CD4-positive, alpha-beta T cell treated with Interleukin-4 for 1 hour (primary cell): ENCODE results near the gene ARGLU1.

ENCODE experiments used
- DNase-seq, 2 donors: peaks; one replicate each; pipeline ENCODE4 v3.0.0-alpha.2; 2020 to 2022

The ARGLU1 gene

DNA sequence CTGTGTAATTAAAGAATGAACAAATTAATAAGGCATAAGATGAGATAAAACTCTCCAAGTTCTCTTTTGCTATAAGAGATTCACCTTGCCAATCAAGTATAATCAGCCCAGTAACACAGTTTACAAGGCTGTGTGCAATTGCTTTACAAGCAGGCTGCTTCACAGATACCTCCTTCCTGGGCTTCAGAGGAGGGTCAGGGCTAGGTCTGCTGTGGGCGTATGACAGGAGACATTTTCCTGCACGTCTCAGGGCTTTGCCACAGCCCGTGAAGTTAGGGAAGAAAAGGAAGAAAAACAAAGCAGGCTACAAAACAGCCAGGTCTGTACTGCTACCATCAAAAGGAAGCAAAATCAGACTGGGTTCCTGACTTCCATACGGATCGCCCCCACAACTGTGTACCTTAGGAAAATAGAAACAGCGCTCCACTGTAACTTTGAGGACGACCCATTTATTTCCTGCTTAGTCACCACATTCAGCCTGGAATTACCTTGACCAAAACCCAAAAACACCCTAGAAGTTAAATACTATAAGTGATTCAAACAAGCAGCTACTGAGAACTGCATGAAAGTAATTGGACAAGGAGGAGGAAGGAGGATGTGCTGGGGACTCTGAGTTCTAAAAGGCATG lies 44.9 kb downstream of the ARGLU1 start:
- no peak for DNase-seq

DNA sequence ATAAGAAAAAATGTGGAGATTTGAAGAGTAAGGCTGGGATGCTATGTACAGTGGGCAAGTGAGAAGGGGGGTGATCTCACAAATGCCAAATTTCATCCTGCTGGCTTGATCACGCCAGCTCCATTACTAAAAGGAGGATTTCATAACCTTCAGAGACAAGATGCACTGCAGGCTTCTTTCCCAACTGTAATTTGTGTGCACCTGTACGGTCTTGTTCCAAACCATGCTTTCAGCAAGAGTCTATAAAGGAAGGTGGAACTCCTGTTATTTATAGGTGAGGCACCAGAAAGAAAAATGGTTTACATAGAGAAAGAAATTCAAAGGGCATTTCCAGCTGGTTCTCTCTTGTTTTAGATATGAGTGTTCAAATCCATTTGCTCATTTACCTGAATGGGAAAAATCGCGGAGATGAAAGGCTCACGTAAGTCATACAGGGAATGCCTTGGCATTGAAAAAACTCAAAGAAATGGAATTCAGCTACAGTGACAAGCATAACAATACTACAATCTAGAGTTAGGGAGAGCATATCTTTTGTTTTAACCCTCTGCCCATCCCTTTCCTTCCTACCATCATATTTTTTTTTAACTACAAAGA lies 45.7 kb downstream of the ARGLU1 start:
- no peak for DNase-seq

DNA sequence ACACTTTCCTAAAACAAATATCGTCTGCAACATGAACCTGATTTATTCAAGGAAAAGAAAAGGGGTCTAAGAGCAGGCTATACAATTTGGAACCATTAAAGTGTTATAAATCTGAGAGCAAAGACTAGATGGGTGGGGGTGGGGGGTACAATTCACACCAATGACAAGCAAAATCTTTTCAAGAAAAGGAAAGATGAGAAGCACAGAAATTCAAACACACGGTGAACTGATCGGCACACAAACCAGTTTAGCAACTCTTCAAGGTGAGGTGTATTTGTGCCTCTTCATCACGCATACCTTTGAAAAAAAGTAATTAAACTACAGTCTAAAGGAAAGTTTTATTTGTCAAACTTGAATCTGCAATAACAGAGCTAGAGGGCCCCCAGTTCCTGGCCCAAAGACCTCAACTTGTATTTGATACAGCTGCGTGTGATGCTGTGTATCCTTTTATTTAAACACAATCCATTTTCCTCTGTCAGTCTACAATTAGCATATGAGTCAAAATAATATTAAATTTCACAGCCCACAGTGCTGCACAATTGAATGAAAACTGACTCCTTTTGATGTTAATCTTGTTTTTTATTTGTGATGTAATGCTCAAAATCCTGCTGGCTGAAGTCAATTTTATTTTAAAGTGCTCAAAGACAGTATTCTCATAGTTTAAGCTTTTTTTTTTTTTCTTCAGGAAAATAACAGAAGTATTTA lies 46.7 kb downstream of the ARGLU1 start:
- DNase-seq = no peak

DNA sequence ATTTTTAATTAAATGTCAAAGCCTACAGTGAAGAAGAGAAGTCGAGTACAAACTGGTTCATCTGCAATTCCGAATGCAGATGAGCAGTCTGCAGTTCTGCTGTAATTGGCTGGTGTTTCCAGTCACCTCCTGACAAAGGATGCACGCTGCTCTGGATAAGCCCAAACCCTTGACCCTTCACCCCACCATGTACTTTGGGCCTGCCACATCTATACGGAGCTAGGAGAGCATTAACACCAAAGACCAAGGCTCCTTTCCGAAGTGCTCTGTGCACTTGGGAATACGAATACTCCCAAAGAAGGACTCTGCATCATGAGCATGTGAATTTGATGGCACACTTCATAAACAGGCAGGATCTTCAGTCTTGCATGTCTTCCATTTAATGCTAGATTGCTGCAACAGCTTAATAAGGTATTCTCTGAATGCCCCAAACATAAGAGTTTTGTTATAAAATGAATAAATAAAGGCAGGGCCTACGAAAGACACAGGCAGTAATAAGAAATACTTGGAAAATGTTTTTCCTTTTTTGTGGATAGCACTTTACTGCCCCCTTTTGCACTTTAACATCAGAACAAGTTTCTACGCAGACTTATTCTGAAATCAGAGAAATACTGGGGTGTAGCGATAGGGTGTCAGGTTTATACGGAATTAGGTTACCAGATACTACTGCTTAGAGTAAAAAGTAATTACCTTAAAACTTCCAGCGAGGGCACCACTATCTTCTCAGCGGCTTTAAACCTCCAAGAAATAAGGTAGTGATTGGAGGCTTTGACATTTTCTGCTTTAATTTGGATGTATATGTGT lies 47.5 kb downstream of the ARGLU1 start:
- DNase-seq = no peak

DNA sequence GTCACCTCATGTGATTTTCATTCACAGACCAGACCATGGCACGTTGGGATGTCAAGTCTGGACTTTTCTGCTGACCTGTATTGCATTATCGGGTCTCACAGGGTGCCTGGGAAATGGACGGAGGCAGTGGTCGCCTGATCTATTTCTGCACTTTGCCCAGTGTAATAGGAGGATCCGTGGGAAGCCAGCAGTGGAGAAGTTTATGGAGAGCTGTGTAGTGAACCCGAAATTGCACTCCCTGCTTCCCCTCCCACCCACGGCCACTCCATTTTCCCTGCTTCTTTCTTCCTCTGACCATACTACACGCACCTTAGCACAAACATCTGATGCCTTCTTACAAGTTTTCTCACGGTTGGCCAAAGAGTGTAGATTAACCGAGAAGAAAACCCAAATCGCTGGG lies 49.4 kb downstream of the ARGLU1 start:
- no peak for DNase-seq

DNA sequence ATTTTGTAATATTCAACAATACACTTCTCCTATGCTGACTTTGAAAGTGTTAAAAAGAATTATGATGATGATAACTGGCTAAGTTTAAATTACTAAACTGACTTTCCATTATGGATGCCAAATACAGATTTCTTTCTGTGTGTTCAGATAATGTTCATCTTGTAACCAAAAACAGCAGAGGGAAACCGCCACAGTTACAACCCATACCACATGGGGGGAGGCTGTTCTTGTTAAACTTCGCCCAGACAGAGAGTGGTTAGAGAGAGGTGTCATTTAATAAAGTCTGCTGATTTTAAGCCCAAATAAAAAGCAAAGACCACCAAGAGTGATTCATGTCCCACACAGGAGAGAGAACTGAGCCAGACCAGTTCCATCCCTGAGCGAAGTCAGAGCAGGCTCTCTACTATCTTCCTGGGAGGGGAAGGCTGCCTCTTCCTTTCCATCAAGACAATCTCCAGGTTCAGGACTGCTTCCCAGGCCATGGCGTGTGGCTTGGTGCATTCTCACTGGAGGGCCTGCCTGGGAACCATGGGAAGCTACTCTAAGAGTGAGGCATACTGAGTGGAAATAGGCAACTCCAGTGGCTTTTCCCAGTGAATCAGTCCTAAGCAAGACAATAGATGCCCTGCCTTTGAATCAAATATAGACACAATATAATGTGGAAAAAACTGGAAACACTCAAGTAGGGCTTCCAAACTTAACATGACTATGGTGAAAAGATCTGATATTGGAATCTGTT lies 50.7 kb downstream of the ARGLU1 start:
- no peak for DNase-seq

DNA sequence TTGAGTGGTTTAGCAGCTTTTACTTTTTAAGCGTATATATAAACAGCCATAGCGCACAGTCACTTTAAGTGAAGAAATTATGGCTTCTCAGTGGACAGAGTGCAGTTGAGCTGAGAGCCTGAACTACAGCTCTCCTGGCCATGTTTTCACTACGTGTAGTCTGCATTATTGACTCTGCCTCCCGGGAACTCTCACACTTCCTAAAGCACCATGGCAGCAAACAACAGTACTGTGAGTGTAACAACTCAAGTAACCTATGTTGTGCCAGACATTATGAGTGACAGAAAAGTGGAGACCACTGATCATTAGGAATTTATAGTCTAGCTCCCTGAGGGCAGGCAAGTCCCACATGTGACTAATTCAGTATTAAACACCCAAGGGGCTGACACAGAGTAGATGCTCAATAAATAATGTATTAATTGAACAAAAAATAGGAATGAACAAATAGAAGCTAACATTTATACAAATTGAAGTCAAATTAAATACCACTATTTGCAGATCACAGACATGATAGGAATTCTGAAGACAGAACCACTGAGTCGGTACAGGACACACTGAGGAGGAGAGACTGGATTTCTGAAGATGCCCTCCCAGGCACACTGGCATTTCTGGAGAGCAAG lies 52.2 kb downstream of the ARGLU1 start:
- no peak for DNase-seq

DNA sequence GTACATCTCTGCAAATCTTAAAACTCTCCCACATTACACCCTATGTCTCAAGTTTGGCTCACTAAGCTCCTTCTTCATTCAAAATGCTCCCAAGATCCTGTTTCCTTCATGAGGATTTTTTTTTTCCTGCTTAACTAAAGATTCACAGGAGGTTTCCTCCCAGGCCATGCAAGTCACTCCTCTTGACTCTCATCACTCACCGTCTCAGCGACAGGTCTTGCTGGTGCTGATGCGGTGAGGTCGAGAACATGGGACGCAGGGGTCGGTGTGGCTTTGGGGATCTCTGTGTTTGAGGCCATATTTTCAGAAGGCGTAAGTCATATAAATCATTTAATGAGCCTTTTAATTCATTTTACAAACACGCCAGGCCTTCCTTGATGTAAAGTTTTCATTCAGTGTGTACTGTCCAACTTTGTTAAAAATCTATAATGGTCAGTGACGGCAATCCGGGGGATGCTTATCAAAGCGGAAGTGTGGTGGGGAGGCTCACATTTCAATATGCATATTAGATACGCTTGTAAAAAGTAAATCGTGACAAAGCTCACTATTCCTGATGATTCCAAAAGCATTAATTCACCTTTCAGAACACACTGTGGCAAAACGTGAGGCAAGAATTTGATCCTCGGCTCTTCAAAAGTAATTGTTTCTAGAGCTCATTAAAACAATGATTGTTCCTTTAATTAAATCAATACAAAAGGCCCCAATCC lies 52.9 kb downstream of the ARGLU1 start:
- no peak for DNase-seq

DNA sequence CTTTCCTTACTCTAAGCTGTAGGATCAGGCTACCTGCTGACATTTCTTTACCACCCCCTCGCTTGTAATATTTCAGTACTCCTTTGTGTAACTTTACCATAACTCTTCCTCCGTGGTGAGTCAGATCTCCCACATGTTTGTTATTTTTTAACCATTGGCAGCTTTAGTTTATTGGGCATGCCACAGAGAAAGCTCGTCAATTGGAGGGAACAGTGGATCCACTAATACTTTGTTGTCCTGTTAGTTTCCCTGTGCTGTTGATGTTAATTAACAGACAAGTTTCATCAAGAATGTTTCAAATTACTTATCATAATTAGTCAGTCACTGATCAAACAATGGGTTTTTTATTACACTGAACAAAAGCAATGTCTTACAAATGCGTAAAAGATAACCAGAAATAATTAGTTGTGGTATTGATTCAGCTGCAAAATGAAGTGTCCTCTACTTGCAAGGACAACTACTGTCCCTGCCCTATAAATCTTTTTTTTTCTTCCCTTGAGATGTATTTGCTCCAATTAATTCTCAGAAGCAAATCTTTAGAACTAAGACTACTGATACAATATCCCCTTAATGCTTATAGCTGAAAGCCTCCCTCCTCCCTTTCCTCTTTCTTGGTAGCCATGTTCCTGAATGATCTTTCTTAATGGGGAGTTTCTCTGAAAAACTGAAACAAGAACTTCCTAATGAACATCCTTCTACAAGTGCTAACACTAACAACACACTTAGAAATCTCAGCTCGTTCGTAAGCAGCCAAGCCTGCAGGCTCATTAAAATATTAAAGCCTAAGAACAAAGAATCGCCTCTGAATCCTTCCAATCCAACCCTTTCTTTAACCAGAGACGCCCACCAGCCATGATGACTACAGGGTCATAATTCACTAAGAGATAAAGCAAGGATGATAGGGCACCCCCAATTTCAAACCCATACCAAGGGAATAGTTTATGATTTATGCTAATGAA lies 54.6 kb downstream of the ARGLU1 start:
- DNase-seq = no peak

DNA sequence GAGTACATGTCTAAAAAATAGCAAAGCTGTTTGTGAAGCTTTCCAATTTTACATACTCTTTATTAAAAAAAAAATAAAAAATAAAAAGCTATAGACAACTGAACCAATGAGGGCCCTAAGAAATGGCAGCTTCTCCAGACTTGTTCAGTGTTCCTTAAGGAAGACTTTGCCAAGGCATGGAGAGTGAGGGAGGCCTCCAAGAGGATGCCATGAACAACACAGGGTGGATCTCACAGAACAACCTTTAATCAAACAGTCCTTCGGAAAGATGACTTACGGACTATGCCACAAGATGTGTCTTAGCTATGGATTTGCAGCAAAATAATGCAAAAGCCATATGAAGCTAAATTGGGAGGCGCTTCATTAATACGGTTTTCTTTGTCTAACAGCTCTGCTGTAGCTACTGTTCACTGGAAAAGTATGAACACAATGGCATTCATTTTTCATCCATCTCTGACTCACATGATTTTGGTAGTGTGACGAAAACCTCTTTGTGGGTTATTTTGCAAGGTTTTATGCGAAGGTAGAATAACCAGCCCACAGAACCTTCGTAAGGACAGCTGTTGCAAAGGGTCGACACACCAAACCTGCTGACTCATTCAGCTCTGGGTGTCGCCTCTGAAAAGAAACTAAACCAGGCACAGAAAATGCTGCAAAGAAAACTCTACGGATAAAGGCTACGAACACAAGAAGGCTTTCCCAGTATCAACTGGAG lies 60.2 kb downstream of the ARGLU1 start:
- DNase-seq = no peak

DNA sequence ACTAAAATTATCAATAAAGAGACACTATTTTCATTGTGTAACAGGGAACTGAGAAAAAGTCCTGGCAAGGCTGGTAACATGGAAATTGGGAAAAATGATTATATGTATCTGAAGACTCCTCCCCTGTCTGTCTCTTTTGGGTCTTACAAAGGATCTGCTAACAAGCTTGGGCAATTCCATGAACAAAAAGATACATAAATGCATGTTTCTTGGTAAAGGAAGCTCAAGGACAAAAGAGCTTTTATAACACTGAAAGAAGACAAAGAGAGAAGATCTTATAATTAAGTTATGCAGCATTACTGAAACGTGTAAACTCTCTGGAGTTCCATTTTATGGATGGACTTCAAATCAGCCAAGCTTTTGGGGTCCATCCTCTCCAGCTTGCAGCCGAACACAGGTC lies 61.7 kb downstream of the ARGLU1 start:
- no peak for DNase-seq

DNA sequence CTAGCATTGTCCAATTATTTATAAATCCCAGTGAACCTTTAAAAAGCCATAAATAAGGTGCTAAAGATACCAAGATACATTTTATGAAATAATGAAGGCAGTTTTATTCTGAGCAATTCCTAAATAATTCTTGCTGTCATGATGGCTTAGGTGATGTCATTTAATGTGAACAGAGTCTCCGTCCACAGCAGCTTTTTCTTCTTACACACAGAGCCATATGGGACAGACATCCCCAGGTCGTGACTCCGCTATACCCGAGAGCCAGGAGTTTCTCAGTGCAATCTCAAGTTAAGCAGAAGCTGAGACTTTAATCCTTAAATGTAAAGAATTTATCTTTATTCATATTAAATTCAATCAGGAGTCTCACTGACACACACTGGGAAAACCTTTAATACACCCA lies 62.2 kb downstream of the ARGLU1 start:
- DNase-seq = no peak

DNA sequence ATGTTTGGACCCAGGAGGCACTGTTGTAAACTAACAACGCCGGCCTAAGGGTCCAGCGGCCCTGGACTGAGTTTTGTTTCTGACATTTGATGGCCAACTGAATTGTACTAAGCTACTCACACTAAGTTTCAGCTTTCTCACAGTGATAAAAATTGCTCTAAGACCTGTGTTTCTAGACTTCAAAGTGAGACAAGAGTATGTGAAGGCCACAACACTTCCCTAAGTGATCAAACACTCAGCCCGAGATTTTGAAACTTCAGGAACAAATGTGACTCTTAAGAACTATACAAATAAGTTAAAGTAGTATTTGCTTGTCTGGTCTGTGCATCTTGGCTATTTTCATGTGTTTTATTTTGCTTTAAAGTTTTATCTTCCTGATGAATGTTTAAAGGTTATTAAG lies 62.6 kb downstream of the ARGLU1 start:
- no peak for DNase-seq

DNA sequence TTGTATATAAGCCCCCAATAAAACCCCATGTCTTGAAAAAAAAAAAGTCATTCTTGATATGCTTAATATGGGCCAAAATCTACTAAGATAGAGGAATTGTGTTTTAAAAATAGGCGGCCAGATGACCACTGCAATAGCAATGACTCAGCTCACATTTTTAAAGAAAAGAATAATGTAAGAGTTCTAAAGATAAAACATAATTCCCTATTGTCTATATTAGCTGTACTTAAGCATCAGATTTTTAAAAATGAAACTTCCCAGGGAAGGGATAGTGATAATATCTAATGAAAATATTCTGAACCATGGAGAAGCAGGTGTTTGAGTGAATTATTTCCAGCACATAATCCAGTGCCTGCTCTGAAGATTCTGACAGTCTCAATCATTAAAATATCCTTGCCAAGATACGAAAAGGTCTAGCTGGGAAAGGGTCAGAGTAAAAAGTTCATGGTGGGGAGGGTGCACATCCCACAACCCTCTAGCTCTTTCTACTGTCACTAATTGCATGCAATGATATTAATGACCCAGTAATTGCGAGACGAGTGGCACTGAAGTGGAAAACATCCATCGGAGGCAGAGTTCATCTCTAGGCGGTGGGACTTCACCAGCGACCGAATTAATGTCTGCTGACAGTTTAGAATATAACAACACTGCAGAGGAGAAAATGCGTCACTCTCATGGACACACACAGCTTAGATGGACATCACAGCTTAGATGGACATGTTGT lies 64.0 kb downstream of the ARGLU1 start:
- no peak for DNase-seq

DNA sequence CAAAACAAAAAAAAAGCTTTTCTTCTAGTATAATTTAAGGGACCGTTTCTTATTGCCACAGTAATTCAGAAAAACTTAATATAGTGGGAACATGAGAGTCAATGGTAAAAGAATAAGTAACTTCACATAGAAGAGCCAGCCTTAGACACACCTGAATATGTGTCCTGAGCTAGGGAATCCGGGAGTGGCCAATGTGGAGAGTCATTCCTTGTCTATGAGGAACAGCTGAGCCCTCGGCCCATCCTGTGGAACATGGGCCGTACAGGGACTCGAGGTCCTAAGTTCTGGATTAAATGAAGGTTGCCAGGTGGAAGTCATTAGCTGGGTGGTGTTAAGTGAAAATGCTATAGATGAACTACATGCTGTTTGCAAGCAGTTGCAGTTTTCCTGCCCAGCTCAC lies 64.7 kb downstream of the ARGLU1 start:
- no peak for DNase-seq

DNA sequence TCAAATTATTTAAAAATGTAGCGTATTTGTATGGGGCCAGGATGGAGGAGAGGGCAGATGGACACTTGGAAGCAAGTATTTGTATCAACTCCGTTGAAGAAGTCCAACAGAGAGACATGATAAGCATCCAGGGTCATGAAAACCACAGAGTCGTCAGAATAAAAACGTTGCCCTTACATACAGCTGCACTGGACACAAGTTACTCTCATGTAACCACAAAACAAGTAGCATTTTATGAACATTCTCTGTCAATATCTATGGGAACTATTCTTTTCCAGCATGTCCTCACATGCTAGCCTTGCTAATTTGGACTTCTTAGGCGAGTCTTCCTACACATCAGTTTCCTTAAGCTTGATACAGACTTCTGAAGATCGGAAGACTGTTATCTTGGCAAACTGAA lies 67.5 kb downstream of the ARGLU1 start:
- DNase-seq = no peak

DNA sequence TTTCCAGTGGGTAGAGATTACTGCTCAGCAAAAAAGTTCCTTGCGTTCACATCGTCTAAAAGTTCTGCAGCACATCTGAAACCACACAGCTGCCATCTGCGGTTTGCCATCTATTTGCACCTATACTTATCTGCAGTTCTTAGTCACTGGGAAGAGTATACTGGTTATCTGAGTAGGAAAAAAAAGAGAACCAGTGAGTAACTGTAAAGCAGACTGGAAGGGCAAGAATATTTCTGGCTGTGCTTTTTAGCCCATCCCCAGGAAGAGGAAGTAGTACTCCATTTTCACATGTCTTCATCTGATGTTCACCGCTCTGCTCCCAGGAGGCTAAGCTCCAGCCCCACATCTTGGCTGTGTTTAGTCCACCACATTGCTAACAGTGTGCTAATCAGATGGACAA lies 68.0 kb downstream of the ARGLU1 start:
- DNase-seq = no peak

DNA sequence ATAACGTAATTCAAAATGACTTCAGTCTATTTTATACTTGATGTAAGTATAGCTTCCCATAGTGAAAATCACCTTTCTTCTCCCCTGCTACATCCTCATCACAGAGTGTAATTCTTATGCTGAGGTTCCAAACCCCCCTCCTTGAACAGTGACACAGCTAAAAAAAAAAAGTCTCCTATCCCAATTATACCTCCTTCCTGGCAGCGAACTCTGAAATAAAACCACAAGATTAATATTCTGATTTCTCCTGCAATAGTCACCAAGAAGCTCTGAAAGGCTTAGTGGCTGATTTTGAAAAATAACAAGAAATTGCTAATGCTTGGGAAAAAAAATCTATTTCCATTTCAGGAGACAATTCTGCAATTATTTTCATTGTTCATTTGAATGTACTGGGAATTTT lies 68.8 kb downstream of the ARGLU1 start:
- DNase-seq = no peak

DNA sequence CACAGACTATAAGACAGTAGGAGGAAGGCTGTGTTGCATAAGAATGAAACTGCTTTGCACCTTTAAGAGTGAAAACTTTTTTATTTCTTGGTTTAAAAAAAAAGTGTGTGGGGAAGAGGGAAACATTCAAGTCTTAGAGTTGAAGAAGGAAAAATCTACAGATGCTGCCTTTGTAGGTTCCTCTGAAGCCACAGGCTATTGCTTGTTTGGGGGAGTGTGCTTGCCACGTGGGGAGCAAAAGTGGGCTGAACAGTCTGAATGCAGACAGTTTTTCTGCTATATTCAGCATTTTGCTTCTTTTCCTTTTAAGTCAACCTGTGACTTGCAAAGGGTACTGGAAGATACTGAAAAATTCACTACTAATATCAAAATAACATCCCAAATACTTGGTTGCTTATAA lies 69.4 kb downstream of the ARGLU1 start:
- DNase-seq = no peak
